Measurements from ENCODE around the gene MMP21. TPM values are rescaled to one million over a fixed set of nuclear protein-coding genes. Genes with fewer than 3 reads are reported as not detected.

The MMP21 gene
- total and polyA plus RNA-seq, 10 of the 15 experiments (the other 5 are each of a cell fraction or from before 2014, with no cell fraction given) = 0.08 to 0.24 TPM; not detected in 8

- ATAC-seq (peak; percentile 58), FAIRE-seq (no peak), DNase-seq (ENCODE audit: low read depth, low spot score) (no peak)
- intact Hi-C loops (cut with micrococcal nuclease; ENCODE audit: unreplicated experiment) = no loop called here
- in situ Hi-C loops (cut with MboI) = no loop called here
- no peak overlapping the region for H3K4me3 ChIP-seq
- no TSS peak for BruUV-seq (replicated peaks)
- ChIA-PET POLR2A (interaction anchor here (0.6 kb wide), 1 partner anchor 12 kb away, joined by 7 read pairs; no protein-coding TSS in a partner anchor), RAD21 (ENCODE audit: unreplicated experiment) (no interaction called here), CTCF (no interaction called here), SMC1A (ENCODE audit: uncharacterized antibody, unreplicated experiment) (no interaction called here)
- H3K4me1 ChIP-seq (ENCODE audit: control insufficient read depth, insufficient read depth, low read length) = no peaks in the 10 kb centered on the region
- no peak overlapping the region for H2AFZ ChIP-seq (ENCODE audit: control insufficient read depth, low read depth, low read length)
- H3K9me3 ChIP-seq (replicated peaks; ENCODE audit: control insufficient read depth, insufficient read depth, low read length) = no peaks in the 10 kb centered on the region
- WGBS (ENCODE audit: insufficient coverage, insufficient replicate concordance, low lambda C conversion rate, missing lambda C conversion rate) = 22% methylated on average over 7 of the region's 7 CpGs
- no peaks in the 10 kb centered on the region for H3K79me2 ChIP-seq (ENCODE audit: control insufficient read depth, insufficient read depth, low read length)
- no peaks in the 10 kb centered on the region for H3K27me3 ChIP-seq (replicated peaks in 1 of 2; ENCODE audit: control insufficient read depth in 2 of 2, insufficient read depth in 2 of 2, low read length in 1 of 2)
- peaks cover 3 to 12% of the 10 kb centered on the region in 2 experiments for H3K36me3 ChIP-seq (ENCODE audit: control insufficient read depth in 2 of 2, insufficient read depth in 2 of 2, low read length in 1 of 2)
- H3K27ac ChIP-seq (ENCODE audit: control insufficient read depth, insufficient read depth) = no peak overlapping the region
- H4K20me1 ChIP-seq (ENCODE audit: control insufficient read depth, insufficient read depth) = no peaks in the 10 kb centered on the region
- no peak overlapping the region for H3K9ac ChIP-seq (ENCODE audit: control insufficient read depth, insufficient read depth, low read length)
- H3K4me2 ChIP-seq (ENCODE audit: control insufficient read depth, insufficient read depth) = no peak overlapping the region
- no peak for TF ChIP-seq RAD21 (IDR thresholded peaks at IDR 0.05; ENCODE audit: insufficient read depth, low read depth, low read length)
- TF ChIP-seq RAD51 (IDR thresholded peaks at IDR 0.05) = no peak
Observed at GRCh38 chr10:125802739-125803138, 27.1 kb upstream of the MMP21 start.

DNA sequence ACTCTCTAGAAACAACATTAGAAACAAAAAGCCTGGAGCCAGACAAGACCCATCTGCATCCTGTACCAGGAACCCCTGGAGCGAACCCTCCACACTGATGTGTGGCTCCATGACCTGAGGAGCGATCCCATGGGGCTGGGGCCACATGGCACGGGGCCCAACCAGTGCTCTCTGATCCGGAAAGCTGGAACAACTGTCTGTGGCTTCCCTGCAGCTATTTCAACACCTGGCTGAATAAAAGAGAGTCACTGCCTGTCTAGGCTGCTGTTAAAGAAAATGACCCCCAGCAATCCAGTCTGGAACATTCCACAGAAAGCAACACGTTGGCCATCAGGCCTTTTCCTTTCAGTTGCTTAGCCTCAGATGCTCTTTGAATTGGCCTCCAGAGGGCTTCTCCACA, 26.5 kb upstream of the MMP21 start:
- Histone ChIP-seq H3K4me3 (no peak overlapping the region), H3K4me2 (ENCODE audit: control insufficient read depth, insufficient read depth) (no peak overlapping the region), H3K9ac (ENCODE audit: control insufficient read depth, insufficient read depth, low read length) (no peak overlapping the region), H4K20me1 (ENCODE audit: control insufficient read depth, insufficient read depth) (no peaks in the 10 kb centered on the region), H3K27me3 (replicated peaks in 1 of 2; ENCODE audit: control insufficient read depth in 2 of 2, insufficient read depth in 2 of 2, low read length in 1 of 2) (no peaks in the 10 kb centered on the region), H2AFZ (ENCODE audit: control insufficient read depth, low read depth, low read length) (no peak overlapping the region), H3K27ac (ENCODE audit: control insufficient read depth, insufficient read depth) (no peak overlapping the region), H3K4me1 (ENCODE audit: control insufficient read depth, insufficient read depth, low read length) (no peaks in the 10 kb centered on the region), H3K9me3 (replicated peaks; ENCODE audit: control insufficient read depth, insufficient read depth, low read length) (no peaks in the 10 kb centered on the region), H3K36me3 (ENCODE audit: control insufficient read depth in 2 of 2, insufficient read depth in 2 of 2, low read length in 1 of 2) (peaks cover 3 to 14% of the 10 kb centered on the region in 2 experiments), H3K79me2 (ENCODE audit: control insufficient read depth, insufficient read depth, low read length) (no peaks in the 10 kb centered on the region)
- 97% methylated on average over 5 of the region's 5 CpGs for WGBS (ENCODE audit: insufficient coverage, insufficient replicate concordance, low lambda C conversion rate, missing lambda C conversion rate)
- BruUV-seq (replicated peaks) = no TSS peak
- POLR2A ChIA-PET = interaction anchor here (0.6 kb wide), 1 partner anchor 11 kb away, joined by 7 read pairs; no protein-coding TSS in a partner anchor
- intact Hi-C loops (cut with micrococcal nuclease; ENCODE audit: unreplicated experiment) (no loop called here), in situ Hi-C loops (cut with MboI) (no loop called here)
- SMC1A ChIA-PET (ENCODE audit: uncharacterized antibody, unreplicated experiment) = no interaction called here
- ATAC-seq (no peak), DNase-seq (ENCODE audit: low read depth, low spot score) (no peak), FAIRE-seq (no peak)
- RAD21 ChIA-PET (ENCODE audit: unreplicated experiment) = no interaction called here
- CTCF ChIA-PET = no interaction called here
- TF ChIP-seq NR2F1 (conservative IDR thresholded peaks at IDR 0.05) = no peak
- TF ChIP-seq E2F8 (IDR thresholded peaks at IDR 0.05; ENCODE audit: low read depth, partially characterized antibody) = no peak
- TF ChIP-seq, protein P1, sequence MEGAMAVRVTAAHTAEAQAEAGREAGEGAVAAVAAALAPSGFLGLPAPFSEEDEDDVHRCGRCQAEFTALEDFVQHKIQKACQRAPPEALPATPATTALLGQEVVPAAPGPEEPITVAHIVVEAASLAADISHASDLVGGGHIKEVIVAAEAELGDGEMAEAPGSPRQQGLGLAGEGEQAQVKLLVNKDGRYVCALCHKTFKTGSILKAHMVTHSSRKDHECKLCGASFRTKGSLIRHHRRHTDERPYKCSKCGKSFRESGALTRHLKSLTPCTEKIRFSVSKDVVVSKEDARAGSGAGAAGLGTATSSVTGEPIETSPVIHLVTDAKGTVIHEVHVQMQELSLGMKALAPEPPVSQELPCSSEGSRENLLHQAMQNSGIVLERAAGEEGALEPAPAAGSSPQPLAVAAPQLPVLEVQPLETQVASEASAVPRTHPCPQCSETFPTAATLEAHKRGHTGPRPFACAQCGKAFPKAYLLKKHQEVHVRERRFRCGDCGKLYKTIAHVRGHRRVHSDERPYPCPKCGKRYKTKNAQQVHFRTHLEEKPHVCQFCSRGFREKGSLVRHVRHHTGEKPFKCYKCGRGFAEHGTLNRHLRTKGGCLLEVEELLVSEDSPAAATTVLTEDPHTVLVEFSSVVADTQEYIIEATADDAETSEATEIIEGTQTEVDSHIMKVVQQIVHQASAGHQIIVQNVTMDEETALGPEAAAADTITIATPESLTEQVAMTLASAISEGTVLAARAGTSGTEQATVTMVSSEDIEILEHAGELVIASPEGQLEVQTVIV (IDR thresholded peaks at IDR 0.05; ENCODE audit: borderline replicate concordance, partially characterized antibody) = no peak
- TF ChIP-seq MAX (IDR thresholded peaks at IDR 0.05; ENCODE audit: low read depth, low read length) = no peak
- TF ChIP-seq CBX5 (IDR thresholded peaks at IDR 0.05; ENCODE audit: low read depth) = no peak
- TF ChIP-seq EGR1 (IDR thresholded peaks at IDR 0.05; ENCODE audit: borderline replicate concordance in 1 of 2, low read depth in 2 of 2, low read length in 2 of 2) = no peak
- TF ChIP-seq PAX5 (IDR thresholded peaks at IDR 0.05; ENCODE audit: borderline replicate concordance, low read depth, low read length) = no peak
- no peak for TF ChIP-seq ZNF384 (IDR thresholded peaks at IDR 0.05; ENCODE audit: borderline replicate concordance, low read depth, low read length)
- no peak for TF ChIP-seq ZNF622 (IDR thresholded peaks at IDR 0.05)
- TF ChIP-seq HDAC6 (IDR thresholded peaks at IDR 0.05; ENCODE audit: unreplicated experiment) = no peak
- no peak for TF ChIP-seq RBBP5 (conservative IDR thresholded peaks at IDR 0.05)
